T-helper 2 cell treated with Interferon-gamma antibody and Interleukin-4, amounts not matched to agents 100 ng/mL and 5 ng/mL, for 36 hours (primary cell): ENCODE results near the gene PDCD4. TPM values are rescaled to one million over a fixed set of nuclear protein-coding genes. Genes with fewer than 3 reads are reported as not detected.

ENCODE experiments used
- intact Hi-C: fragments of 100-400 bp; cut with micrococcal nuclease; formaldehyde crosslinking; loops from one replicate; pipeline ENCODE4 v1.15.1; 2023
- total RNA-seq: library from RNA; stranded (reverse); gene quantifications from 2 replicates; pipeline ENCODE4 v1.2.3, GENCODE V29; 2022

Gene PDCD4
- total RNA-seq, 1 donor from 2014 or later: 49.4 TPM

DNA sequence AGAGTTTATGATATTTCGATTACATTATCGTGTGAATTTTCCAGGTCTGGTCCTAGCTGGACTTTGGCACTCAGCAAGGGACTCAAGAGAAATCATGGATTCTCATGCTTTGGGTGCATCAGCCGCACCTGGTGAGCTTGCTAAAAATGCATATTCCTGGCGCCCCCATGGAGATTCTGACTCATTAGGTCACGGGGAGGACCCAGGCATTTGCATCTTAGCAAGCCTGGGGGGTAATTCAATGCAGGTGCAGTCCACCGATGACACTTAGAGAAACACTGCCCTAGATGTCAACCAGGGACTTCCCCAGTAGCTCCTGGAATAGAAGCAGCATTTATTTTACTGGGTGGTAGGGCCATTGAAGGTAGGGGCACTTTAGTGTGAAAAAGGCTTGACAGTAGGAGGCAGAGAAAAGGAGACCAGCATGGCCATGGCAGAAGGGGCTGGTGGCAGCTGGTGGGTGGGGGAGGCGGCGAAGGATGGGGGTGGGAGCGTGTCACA lies 29.9 kb upstream of the PDCD4 start:
- intact Hi-C loops: loop anchor here (2.0 kb wide), 1 partner anchor 15 kb away; no protein-coding TSS in a partner anchor

DNA sequence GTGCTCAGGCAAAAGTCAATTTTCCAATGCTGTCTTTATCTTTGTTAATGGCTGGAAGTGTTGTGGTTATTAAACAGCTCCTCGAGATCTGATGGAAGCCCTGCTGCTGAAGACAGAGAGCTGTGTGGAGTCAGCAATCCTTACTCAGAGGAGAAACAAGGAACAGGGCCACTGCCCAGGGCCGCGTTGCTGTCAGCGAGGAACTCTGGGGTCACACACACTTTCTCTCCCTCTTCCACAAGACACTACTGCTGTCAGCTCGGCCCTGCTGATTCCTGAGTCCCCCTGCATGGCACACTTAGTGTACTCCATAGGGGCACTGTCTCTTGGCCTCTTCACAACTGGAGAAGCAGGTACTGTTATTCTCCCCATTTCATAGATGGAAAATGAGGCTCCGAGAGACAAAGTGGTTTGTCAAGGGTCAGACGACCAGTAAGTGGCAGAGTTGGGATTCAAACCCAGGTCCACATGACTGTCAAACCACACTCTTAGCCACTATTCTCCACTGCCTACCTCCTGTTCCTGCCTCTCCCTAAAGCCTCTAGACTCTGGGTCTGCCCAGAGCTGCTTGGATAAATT lies 29.3 kb upstream of the PDCD4 start:
- intact Hi-C loops: loop anchor here (2.0 kb wide), 1 partner anchor 14 kb away; no protein-coding TSS in a partner anchor

DNA sequence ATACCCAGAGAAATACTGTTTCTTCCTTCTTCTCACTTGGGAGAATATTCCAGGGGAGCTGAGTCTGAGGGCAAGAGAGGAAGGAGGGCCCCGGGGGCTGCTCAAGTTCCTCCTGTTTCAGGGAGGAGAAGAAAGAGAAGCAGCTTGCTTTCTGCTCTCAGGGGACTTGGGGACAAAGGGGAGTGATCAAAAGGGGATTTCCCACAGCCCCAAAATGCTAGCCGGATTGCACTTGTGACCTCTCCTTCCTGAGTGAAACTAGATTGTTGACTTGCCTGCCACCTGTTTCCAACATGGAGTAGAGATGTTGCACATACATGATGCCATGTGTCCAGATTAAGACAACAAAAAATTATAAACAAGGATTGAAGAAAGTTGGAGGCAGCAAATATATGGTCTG lies 28.7 kb upstream of the PDCD4 start:
- intact Hi-C loops: loop anchor here (1.0 to 2.0 kb wide), 2 partner anchors 14 to 29 kb away; no protein-coding TSS in a partner anchor

DNA sequence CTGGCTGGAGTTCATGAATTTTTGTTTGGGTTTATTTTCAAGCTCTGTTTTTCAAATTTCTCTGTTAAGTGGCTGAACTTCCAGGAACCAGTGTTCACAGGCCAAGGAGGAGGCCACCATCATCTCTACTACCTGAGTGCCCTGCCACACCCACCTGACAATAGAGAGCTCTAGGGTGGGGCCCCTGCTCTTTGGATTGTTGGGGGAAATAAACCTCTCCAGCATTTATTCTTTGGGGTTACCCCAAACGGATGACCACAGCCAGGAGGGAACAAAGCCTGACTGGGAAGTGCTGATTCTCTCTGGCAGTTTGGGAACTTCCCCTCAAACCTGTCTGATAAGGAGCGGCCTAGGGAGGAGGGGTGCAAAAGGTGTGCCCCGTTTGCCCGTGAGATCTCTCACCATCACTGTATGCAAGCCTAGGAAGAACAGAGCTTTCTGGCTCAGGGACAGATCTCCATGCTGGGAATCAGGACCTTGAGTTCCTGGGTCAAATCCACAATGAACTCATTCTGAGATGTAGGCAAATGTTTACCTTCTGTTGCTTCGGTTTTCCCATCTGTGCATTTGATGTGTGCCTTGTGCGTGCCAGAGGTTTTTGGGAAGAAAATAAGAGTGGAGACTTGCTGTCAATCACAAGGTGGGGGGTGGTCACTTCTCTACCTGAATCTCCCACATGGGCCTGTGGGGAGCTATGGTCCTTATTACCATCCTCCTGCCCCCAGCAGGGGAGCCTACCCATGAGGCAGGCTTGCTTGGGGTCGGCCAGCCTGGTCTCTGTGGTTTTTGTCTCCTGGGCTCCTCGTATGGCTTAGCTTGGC lies 27.7 kb upstream of the PDCD4 start:
- intact Hi-C loops: loop anchor here (1.0 to 2.0 kb wide), 2 partner anchors 13 to 28 kb away; no protein-coding TSS in a partner anchor

DNA sequence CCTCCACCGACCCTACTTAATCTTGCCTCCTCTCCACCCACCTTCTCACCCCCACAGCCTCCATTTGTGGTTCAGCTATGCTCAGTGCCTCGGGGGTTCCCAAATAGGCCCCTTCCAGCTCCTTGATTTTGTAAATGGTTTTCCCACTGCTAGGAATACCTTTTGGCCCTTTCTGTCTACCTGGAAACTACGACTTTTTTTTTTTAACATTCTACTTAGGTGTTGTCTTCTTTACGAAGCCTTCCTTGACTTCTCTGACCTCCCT lies 27.2 kb upstream of the PDCD4 start:
- intact Hi-C loops: no loop called here

DNA sequence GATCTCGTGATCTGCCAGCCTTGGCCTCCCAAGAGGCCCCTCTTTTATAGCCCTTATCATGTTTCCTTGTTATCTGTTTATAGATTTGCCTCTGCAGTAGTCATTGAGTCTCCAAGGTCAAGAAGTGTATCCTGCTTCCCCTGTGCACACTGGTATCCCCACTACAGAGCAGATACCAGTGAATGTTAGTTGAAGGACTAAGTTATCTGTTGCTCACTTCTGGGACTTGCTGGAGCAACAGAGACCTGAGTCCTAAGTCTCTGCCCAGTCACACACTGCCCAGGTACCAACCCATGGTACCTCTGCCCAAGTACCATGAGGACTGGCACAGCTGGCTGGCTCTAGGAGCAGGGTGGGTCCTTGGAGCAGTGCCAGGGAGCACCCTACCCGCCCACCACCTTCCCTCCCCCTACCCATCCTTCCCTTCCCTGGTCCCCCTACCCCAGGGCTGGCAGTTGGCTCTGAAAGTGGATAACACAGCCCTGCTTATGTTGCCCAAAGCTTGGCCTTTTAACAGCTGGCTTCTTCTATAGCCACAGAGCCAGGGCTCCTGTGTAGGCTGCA lies 26.5 kb upstream of the PDCD4 start:
- intact Hi-C loops: no loop called here

DNA sequence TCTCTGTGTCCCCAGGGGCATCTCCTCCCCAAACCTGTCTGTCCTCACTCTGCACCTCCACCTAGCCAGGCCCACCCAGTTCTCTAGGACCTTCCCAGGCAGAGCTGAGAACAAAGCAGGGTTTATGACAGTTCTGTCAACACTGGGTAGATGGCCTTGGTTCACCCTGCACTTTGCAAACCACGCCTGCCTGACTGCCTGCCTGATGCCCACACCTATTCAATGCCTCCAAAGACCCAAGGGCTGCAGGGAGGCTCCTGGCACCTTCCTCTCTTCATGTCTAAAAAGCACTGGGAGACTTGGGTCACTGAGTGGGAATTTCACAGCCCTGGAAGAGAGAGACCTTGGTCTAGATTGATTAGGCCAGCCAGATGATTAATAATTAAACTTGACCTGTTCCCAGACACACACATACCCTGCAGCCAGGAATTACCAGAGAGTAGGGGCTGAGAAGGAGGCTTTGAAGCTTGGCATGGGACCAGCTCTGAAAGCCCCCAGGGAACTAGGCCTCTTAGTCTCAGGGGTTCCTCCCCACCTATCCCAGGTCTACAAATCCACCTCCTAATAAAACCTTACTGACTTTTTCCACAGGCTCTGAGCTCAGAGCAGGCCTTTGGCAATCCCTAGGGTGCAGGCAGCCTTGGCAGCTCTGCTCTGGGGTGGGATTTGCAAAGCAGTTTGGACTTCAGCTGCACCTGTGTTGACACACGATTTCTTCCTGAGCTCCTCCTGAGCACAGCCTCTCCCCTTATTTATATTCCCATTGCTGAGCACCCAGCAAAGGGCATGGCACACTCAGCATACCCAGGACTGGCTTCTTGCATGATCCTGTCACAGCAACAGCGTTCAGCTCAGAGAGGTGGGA lies 25.7 kb upstream of the PDCD4 start:
- intact Hi-C loops: no loop called here

DNA sequence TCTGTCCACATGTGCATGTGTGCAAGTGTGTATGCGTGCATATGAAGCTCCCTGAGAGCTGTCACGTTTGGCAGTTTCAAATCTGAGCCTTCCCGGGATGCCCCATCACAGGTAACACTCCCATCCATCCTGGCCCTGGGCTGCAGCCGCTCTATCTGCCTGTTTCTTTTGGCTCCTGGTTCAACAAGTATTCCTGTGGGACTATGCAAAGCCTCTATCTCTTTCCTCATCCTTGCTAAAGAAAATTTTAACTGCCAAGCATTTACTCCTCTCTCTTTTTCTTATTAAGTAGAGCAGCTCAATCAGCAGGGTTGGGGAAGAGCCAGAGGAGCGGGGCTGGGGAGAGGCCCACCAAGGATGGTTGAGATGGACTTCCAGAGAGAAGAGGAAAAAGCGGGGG lies 24.4 kb upstream of the PDCD4 start:
- intact Hi-C loops: no loop called here

DNA sequence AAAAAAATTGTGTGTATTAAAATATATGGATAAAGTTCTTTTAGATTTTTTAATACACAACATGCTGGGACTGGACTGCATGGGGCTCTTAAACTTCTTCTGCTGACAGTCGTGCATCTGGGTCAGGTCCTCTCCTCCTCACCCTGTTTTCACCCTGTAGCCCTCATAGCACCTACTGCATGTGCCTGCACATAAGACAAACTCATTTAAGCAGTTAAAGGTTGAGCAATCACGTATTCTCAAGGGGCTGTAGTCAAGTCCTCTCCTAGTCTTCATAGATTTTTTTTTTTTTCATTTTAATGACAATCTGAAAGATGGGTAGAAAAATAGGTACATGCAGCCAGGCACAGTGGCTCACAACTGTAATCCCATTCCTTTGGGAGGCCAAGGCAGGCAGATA lies 23.6 kb upstream of the PDCD4 start:
- intact Hi-C loops: no loop called here

DNA sequence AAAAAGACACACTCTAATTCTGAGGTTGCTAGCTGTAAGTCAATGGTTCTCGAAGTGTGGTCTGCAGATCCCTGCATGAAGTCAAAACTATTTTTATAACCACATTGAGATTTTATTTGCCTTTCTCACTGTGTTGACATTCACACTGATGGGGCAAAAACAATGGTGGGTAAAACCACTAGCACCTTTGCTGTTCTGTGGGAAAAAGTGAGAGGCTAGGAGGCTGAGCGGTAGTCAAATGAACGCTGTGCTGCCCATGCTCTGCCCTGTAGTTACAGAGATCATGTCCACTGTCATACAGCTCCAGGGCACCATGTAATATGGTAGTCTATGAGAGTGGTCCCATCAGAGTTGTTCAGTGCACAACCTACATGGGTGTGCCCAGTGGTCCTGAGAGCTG lies 21.6 kb upstream of the PDCD4 start:
- intact Hi-C loops: no loop called here

DNA sequence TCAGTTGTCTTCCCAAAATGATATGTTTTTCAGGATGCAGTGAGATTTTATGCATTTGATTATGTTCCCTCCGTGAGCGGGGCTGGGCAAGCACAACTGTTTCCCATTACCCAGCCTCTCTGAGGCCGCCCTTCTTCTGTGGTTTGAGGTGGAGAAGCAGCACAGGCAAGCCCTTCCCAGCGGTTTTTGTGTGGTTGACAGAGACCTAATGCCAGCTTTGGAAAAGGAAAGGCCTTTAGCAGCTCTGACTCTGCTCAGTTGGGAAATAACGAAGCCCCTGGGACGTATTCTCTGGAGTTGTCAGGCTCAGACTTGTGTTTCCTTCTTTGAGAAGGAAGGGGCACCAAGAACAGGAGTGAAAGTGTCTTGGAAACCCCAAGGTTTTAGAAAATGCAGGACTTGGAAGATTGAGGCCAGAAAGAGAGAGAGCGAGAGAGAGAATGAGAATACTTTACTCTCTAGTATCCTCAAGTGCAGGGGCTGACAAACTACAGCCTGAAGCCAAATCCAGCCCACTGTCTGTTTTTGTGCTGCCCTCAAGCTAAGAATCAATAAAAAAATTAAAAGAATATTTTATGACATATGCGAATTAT lies 20.6 kb upstream of the PDCD4 start:
- intact Hi-C loops: no loop called here

DNA sequence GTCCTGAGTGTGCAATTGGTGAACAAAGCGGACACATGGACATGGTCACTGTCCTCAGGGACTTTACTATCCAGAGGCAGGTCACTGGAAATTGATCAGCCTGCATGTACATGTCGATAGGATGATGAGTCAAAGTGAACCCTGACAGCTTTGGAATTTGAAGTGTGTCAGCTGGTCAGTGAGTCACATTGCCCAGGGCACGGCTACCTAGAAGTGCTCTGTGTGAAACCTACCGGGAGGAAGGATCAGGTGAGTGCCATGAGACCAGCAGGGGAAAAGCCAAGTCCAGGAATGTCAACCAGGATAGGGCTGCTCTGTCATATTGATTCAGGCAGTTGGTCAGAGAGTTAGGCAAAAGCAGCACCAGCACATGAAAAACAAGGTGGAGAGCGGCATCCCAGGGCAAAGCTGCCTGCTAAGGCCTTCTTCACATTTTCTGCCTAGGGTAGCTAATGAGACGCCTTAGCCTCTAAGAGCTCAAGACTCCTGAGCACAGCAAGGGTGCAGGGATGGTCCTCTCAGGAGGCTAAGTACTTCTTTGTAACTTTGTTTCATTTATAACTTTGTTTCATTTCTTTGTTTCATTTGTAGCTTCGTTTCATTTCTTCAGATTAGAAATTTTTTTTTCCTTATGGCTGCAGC lies 19.4 kb upstream of the PDCD4 start:
- intact Hi-C loops: no loop called here

DNA sequence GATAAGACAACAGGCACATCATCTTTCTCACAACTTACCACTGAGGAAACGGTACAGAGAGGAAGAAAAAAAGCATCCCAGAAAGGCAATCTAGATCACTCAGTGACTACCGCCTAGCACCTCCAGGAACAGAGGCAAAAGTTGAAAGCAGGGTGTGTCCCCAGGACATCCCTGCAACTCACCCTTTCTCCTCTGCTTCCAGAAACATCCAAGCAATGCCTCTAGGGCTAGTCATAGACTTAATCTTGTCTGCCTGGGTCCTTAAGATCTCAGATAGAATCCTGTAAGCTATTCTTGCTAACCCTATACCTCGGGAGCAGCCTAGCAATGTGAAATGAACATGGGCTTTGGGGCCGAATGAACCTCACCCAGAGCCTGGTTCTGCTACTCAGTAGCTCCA lies 18.8 kb upstream of the PDCD4 start:
- intact Hi-C loops: no loop called here

DNA sequence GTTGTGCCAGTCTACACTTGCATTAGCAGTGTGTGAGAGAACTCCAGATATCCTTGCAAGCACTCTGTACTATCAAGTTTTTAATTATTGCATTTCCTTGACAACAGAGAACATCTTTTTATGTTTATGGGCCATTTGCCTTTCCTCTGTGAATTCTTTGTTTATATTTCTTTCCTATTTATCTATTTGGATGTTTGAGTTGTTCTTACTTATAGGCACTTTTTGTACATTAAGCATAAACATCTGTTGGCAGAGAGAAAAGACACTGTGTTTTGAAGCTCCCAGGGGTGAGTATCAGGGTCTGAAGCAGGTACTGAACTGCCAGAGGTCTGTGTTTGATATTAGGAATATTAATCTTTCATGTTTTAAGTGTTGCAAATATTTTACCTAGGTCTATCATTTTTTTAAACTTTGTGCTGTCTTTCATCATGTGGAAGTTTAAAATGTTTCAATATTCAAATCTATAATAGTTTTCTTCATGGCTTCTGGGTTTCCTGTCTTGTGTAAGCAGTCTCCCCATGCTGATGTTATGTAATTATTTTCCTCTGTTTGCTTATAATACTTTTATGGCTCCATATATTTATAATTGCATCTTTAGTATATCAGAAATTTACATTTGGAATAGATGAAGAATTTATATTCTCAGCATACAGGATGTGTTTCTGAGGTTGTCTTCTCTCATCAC lies 17.7 kb upstream of the PDCD4 start:
- intact Hi-C loops: no loop called here

DNA sequence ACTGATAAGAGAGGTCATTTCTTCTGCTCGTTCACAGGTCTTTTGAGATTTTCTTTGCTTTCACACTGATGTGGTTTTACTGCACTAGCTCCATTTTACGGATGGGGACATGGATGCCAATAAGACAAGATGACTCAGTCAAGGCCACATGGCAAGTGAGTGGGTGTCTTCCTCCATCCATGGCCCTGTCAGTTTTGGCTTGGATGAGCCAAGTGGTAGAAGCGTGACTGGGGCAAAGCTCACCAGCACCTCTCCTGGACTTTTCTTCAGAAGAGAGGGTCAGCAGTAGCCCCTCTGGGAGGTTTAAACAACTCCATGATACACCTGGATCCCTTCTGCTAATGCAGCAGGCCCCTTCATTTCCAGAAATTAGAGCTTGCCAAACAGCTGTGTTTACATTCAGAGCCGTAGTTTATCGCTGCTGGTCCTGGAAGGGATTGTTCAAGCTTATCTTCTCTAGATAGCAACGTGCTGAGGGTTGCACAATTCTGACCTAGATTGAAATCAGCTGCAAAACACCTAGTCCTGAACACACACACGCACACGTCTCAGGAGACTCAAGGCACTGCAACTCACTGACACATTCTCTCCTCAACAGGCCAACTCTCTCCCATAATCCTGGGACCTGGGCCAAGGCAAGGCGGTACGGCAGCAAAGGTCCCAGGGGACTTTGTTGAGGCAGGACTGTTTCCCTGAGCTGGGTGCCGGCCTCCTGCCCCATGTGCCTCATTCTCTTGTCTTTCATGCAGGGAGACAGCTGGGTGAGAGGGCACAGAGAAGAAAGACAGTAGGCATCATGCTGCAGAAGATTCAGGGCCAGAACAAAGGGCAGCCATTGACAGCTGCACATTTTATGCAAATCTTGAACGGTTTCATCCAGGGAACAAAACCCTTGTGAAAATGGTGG lies 14.2 kb upstream of the PDCD4 start:
- intact Hi-C loops: loop anchor here (2.0 kb wide), 1 partner anchor 15 kb away; no protein-coding TSS in a partner anchor

DNA sequence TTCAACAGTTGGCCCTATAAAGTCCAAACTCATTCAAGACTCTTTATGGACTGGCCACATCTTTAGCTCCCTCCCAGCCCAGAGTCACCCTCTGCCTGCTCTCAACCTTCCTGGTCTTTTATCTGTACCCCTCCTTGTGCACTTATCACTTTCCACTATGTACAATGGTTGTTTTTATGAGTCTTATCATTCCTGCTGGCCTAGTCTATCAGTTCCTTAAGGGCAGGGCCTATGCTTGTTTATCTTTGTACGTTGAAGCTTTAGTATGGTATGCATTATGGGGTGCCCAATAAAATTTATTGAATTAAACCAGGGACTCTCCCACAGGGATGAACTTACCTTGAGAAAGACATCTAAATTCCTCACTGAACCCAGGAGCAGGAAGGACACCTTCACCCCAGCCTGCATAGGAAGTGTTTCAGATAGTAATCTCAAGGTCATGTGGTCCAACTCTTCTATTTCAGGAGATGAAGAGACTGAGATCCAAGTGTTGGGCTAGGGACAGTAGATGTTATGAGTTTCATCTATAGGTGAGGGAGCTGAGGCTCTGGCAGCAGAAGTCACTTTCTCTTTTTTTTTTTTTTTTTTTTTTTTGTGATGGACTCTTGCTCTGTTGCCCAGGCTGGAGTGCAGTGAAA lies 13.3 kb upstream of the PDCD4 start:
- intact Hi-C loops: no loop called here

DNA sequence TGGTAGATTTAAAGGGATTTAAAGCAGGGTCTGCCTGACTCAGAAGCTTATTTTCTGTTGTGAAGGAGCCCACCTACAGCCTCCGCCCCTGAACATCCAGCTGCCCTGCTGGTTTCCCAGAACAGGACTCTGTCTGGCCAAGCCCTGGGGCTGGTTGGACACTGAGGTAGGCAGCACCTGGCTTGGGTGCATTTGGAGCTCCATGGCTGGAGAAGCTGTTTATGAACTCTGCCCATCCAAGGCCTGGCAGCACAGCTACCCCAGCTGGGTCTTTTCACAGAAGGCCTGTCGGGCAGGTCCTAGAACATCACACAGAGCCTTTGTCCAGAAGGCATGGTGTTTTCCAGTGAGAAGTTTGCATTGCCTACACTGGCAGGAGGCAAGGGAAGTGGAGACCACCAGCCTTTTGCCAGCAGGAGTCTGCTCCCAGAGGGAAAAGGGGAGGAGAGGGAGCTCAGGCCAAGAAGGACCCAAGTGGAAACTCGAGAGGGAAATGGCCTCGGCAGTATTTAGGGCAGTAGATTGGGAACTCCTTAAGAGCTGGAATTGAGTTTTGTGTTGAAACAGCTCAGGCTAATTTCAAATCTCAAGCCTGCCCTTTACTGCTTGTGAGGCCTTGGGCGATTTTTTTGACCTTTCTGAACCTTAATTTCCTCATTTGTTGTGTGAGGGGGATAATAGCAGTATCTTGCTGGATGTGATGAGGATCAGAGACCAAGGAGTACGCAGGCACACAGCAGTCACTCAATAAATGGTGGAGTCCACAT lies 12.3 kb upstream of the PDCD4 start:
- intact Hi-C loops: no loop called here

DNA sequence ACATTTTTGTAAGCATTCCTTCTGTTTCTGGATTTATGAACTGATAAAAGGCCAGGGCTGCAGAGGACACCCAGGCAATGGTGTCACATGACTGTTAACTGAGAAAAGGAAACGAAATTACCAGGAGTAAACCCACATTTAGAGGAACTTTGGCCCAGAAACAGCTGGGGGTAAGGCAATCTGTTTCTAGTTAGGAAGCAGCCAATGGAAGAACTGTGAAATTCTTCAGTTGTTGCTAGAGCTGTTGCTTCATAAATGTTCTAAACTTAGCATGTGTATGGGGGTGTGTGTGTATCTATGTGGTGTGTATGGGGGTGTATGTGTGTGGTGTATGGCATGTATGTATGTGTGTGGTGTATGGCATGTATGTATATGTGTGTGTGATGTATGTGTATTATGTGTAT lies 11.8 kb upstream of the PDCD4 start:
- intact Hi-C loops: loop anchor here (1.0 to 10.0 kb wide), 4 partner anchors 12 to 785 kb away; partner anchors contain the start of gene SMNDC1
